HEK293 (cell line): ENCODE data around the gene MICU1.
A peak's percentile ranks its signal among the peaks of the same experiment; 100 is the strongest.

Experiments used
- CTCF ChIA-PET: fragments of 350-600 bp; formaldehyde crosslinking; extraction: SDS; loops from one replicate; lab custom pipeline; 2021; ENCODE audit warnings: antibody characterized with exemption; lab: Yijun Ruan, JAX
- POLR2A ChIA-PET: fragments of 300-600 bp; formaldehyde crosslinking; extraction: SDS; loops from one replicate; lab custom pipeline; 2020; ENCODE audit warnings: antibody characterized with exemption, inconsistent platforms; lab: Yijun Ruan, JAX
- H3K27ac ChIP-seq: fragments of 200-500 bp; sonication (Bioruptor generic); 2 replicates; pipeline ENCODE4 v1.5.1; 2014; ENCODE audit warnings: low read depth, low read length, control low read depth, inconsistent platforms; ENCODE audit errors: extremely low read depth
- H3K36me3 ChIP-seq, 2 experiments: fragments of 200-500 bp in 1 of 2; sonication (Bioruptor generic) in 1 of 2; 1 replicate in 1 of 2; 2 replicates in 1 of 2; pipeline ENCODE4 v1.5.1; 2014 to 2017; ENCODE audit warnings: inconsistent platforms in 2 of 2, low read length in 2 of 2; ENCODE audit not compliant: control insufficient read depth in 2 of 2, insufficient read depth in 1 of 2
- H3K4me1 ChIP-seq: fragments of 200-500 bp; sonication (Bioruptor generic); 2 replicates; pipeline ENCODE4 v1.5.1; 2014; ENCODE audit warnings: mild to moderate bottlenecking, low read length, inconsistent platforms; ENCODE audit not compliant: control insufficient read depth, insufficient read depth
- H3K4me3 ChIP-seq: 2 replicates; pipeline ENCODE4 v1.5.1; 2011; ENCODE audit warnings: low read depth, mild to moderate bottlenecking, control low read depth, low read length, moderate library complexity
- H3K9me3 ChIP-seq: fragments of 200-500 bp; sonication (Bioruptor generic); 2 replicates; pipeline ENCODE4 v1.5.1; 2014; ENCODE audit warnings: low read depth, low read length, inconsistent platforms; ENCODE audit not compliant: control insufficient read depth, insufficient read depth
- GFI1B ChIP-seq: fragments of 450-650 bp; formaldehyde crosslinking; IDR thresholded peaks from 2 replicates; pipeline ENCODE4 v1.5.1; 2016; ENCODE audit warnings: missing biosample characterization, missing genetic modification characterization
- HOXC10 ChIP-seq: sonication (generic); formaldehyde crosslinking; IDR thresholded peaks from 2 replicates; pipeline ENCODE4 v1.8.1; 2023; ENCODE audit warnings: mild to moderate bottlenecking, missing genetic modification reagents
- IKZF3 ChIP-seq: fragments of 450-650 bp; IDR thresholded peaks from 2 replicates; pipeline ENCODE4 v1.5.0; 2018; ENCODE audit warnings: missing biosample characterization, mild to moderate bottlenecking, missing genetic modification characterization, moderate library complexity
- INSM2 ChIP-seq: fragments of 450-650 bp; formaldehyde crosslinking; IDR thresholded peaks from 2 replicates; pipeline ENCODE4 v1.5.1; 2016; ENCODE audit warnings: missing biosample characterization, missing genetic modification characterization
- OVOL3 ChIP-seq: fragments of 450-650 bp; formaldehyde crosslinking; IDR thresholded peaks from 2 replicates; pipeline ENCODE4 v1.5.1; 2016; ENCODE audit warnings: missing biosample characterization, missing genetic modification characterization
- PRDM6 ChIP-seq: fragments of 450-650 bp; formaldehyde crosslinking; IDR thresholded peaks from 2 replicates; pipeline ENCODE4 v1.5.1; 2017; ENCODE audit warnings: missing biosample characterization, missing genetic modification characterization
- RBAK ChIP-seq: fragments of 450-650 bp; formaldehyde crosslinking; IDR thresholded peaks from 2 replicates; pipeline ENCODE4 v1.5.1; 2016; ENCODE audit warnings: missing biosample characterization, missing genetic modification characterization
- SETDB1 ChIP-seq: IDR thresholded peaks from one replicate; pipeline ENCODE4 v1.6.1; 2017; ENCODE audit warnings: mild to moderate bottlenecking, low read length, moderate library complexity, mixed read lengths; ENCODE audit not compliant: insufficient read length
- YY1 ChIP-seq: fragments of 450-650 bp; formaldehyde crosslinking; IDR thresholded peaks from 2 replicates; pipeline ENCODE4 v1.5.1; 2018; ENCODE audit warnings: missing biosample characterization, missing genetic modification characterization
- ZBTB1 ChIP-seq: fragments of 450-650 bp; formaldehyde crosslinking; IDR thresholded peaks from 2 replicates; pipeline ENCODE4 v1.5.1; 2016; ENCODE audit warnings: missing biosample characterization, missing genetic modification characterization
- ZFP3 ChIP-seq: fragments of 450-650 bp; formaldehyde crosslinking; IDR thresholded peaks from 2 replicates; pipeline ENCODE4 v1.5.1; 2016; ENCODE audit warnings: low read depth, missing biosample characterization, missing genetic modification characterization
- ZNF140 ChIP-seq: fragments of 450-650 bp; formaldehyde crosslinking; IDR thresholded peaks from 2 replicates; pipeline ENCODE4 v1.5.1; 2016; ENCODE audit warnings: missing biosample characterization, missing genetic modification characterization
- ZNF202 ChIP-seq: fragments of 450-650 bp; formaldehyde crosslinking; IDR thresholded peaks from 2 replicates; pipeline ENCODE4 v1.5.1; 2016; ENCODE audit warnings: missing biosample characterization, missing genetic modification characterization, borderline replicate concordance
- ZNF266 ChIP-seq: fragments of 450-650 bp; formaldehyde crosslinking; IDR thresholded peaks from 2 replicates; pipeline ENCODE4 v1.5.1; 2016; ENCODE audit warnings: missing biosample characterization, missing genetic modification characterization, low read depth
- ZNF274 ChIP-seq, 2 experiments: fragments of 200-500 bp in 1 of 2; fragments of 450-650 bp in 1 of 2; sonication (Bioruptor generic) in 1 of 2; formaldehyde crosslinking in 1 of 2; IDR thresholded peaks; 2 replicates each; pipeline versions ENCODE4 v1.5.1 to v1.6.1; 2014 to 2016; ENCODE audit warnings: borderline replicate concordance in 1 of 2, inconsistent platforms in 1 of 2, low read length in 1 of 2, missing biosample characterization in 1 of 2, missing genetic modification characterization in 1 of 2
- ZNF292 ChIP-seq: fragments of 450-650 bp; formaldehyde crosslinking; IDR thresholded peaks from 2 replicates; pipeline ENCODE4 v1.5.1; 2016; ENCODE audit warnings: low read depth, missing biosample characterization, missing genetic modification characterization, borderline replicate concordance
- ZNF501 ChIP-seq: fragments of 450-650 bp; formaldehyde crosslinking; IDR thresholded peaks from 2 replicates; pipeline ENCODE4 v1.5.1; 2016; ENCODE audit warnings: missing biosample characterization, missing genetic modification characterization
- ZNF510 ChIP-seq: fragments of 450-650 bp; formaldehyde crosslinking; IDR thresholded peaks from 2 replicates; pipeline ENCODE4 v1.5.1; 2018; ENCODE audit warnings: mild to moderate bottlenecking, missing genetic modification characterization, missing biosample characterization; ENCODE audit not compliant: insufficient replicate concordance
- ZNF514 ChIP-seq: fragments of 450-650 bp; formaldehyde crosslinking; IDR thresholded peaks from 2 replicates; pipeline ENCODE4 v1.5.1; 2016; ENCODE audit warnings: missing biosample characterization, missing genetic modification characterization
- ZNF518A ChIP-seq: fragments of 450-650 bp; formaldehyde crosslinking; conservative IDR thresholded peaks from 2 replicates; pipeline ENCODE4 v1.5.1; 2016; ENCODE audit warnings: low read depth, missing biosample characterization, missing genetic modification characterization
- ZNF558 ChIP-seq: fragments of 450-650 bp; formaldehyde crosslinking; IDR thresholded peaks from 2 replicates; pipeline ENCODE4 v1.5.1; 2016; ENCODE audit warnings: missing biosample characterization, missing genetic modification characterization
- ZNF596 ChIP-seq: fragments of 450-650 bp; IDR thresholded peaks from 2 replicates; pipeline ENCODE4 v1.5.0; 2018; ENCODE audit warnings: missing biosample characterization, mild to moderate bottlenecking, missing genetic modification characterization, moderate library complexity
- ZNF600 ChIP-seq: fragments of 450-650 bp; formaldehyde crosslinking; IDR thresholded peaks from 2 replicates; pipeline ENCODE4 v1.5.1; 2016; ENCODE audit warnings: missing biosample characterization, missing genetic modification characterization
- ZNF654 ChIP-seq: fragments of 450-650 bp; formaldehyde crosslinking; IDR thresholded peaks from 2 replicates; pipeline ENCODE4 v1.5.1; 2016; ENCODE audit warnings: low read depth, missing biosample characterization, missing genetic modification characterization
- ZNF664 ChIP-seq: fragments of 450-650 bp; formaldehyde crosslinking; IDR thresholded peaks from 2 replicates; pipeline ENCODE4 v1.5.1; 2016; ENCODE audit warnings: missing biosample characterization, missing genetic modification characterization
- ZNF704 ChIP-seq: fragments of 450-650 bp; formaldehyde crosslinking; IDR thresholded peaks from 2 replicates; pipeline ENCODE4 v1.5.1; 2016; ENCODE audit warnings: missing biosample characterization, missing genetic modification characterization
- TF ChIP-seq, protein P1 (sequence below): fragments of 450-650 bp; formaldehyde crosslinking; IDR thresholded peaks from 2 replicates; pipeline ENCODE4 v1.5.1; 2016; ENCODE audit warnings: missing biosample characterization, missing genetic modification characterization

The MICU1 gene

GRCh38 chr10:72587568-72587967, 38.3 kb downstream of the MICU1 start (continued):
- TF ChIP-seq ZNF514 (tag by site-specific recombination) (0 out of 2 replicates have a peak, but pooled peaks have one; percentile 65), ZNF518A (tag by site-specific recombination) (peak; percentile 88), ZNF664 (peak; percentile 68), RBAK (tag by site-specific recombination) (peak; percentile 58; the same call in 1 of the 2 replicates), ZNF510 (tag by site-specific recombination) (peak; percentile 65), ZNF274 (IDR thresholded peaks at IDR 0.05; ENCODE audit: low read length) (no peak), ZNF274 (tag by site-specific recombination; IDR thresholded peaks at IDR 0.05; ENCODE audit: borderline replicate concordance) (no peak), ZBTB1 (0 out of 2 replicates have a peak, but pooled peaks have one; percentile 34), ZNF558 (tag by site-specific recombination) (peak; percentile 64; the same call in 1 of the 2 replicates), ZNF140 (tag by site-specific recombination) (peak; percentile 84; the same call in 1 of the 2 replicates), ZNF704 (tag by site-specific recombination) (0 out of 2 replicates have a peak, but pooled peaks have one; percentile 29), ZNF654 (tag by site-specific recombination) (peak; percentile 46), ZNF501 (tag by site-specific recombination) (peak; percentile 62), ZNF292 (tag by site-specific recombination) (no peak), ZNF202 (tag by site-specific recombination) (peak; percentile 52; the same call in 1 of the 2 replicates), GFI1B (peak; percentile 60; the same call in 1 of the 2 replicates), OVOL3 (0 out of 2 replicates have a peak, but pooled peaks have one; percentile 43), IKZF3 (no peak)

DNA sequence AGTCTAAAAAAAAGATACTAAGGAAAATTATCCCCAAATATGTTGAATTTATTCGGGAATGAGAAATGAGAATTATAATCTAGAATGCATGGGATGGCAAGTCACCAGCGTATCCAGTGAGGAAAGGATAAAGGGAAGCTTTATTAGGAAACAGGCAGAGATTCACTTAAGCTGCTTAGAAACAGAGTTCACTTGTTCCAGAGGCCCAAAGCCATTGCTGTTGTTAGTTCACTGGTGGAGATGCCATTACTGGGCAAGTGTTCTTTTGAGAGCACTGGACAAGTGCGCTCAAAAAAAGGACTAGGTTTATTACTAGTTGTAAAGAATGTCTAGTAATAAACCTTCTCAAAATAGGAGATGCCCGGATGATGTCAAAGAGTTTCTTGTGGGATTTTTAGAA, 51.2 kb downstream of the MICU1 start:
- POLR2A ChIA-PET = no interaction called here
- Histone ChIP-seq H3K9me3 (no peaks in the 10 kb centered on the region), H3K4me1 (no peaks in the 10 kb centered on the region), H3K4me3 (no peak overlapping the region), H3K36me3 (no peaks in the 10 kb centered on the region), H3K27ac (no peak overlapping the region)
- CTCF ChIA-PET = interaction anchor here (0.6 kb wide), 1 partner anchor 374 kb away, joined by 3 read pairs; no protein-coding TSS in a partner anchor
- TF ChIP-seq ZNF514 (tag by site-specific recombination) (no peak), INSM2 (tag by site-specific recombination) (no peak), HOXC10 (no peak), ZNF596 (tag by site-specific recombination) (no peak), YY1 (tag by site-specific recombination) (no peak), ZFP3 (tag by site-specific recombination) (no peak), PRDM6 (tag by site-specific recombination) (no peak), ZNF266 (no peak), ZNF600 (no peak), SETDB1 (no peak)
- TF ChIP-seq, protein P1, sequence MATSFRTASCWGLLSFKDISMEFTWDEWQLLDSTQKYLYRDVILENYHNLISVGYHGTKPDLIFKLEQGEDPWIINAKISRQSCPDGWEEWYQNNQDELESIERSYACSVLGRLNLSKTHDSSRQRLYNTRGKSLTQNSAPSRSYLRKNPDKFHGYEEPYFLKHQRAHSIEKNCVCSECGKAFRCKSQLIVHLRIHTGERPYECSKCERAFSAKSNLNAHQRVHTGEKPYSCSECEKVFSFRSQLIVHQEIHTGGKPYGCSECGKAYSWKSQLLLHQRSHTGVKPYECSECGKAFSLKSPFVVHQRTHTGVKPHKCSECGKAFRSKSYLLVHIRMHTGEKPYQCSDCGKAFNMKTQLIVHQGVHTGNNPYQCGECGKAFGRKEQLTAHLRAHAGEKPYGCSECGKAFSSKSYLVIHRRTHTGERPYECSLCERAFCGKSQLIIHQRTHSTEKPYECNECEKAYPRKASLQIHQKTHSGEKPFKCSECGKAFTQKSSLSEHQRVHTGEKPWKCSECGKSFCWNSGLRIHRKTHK = no peak
